GM18517 (cell line): ENCODE measurements around the gene FBXL17.

Experiments
- ATAC-seq: cut with Tn5 transposase; IDR thresholded peaks from one replicate; pipeline ENCODE4 v1.9.1; 2021; ENCODE audit warnings: mild to moderate bottlenecking, moderate library complexity; ENCODE audit not compliant: unreplicated experiment

Gene FBXL17

GRCh38 chr5:107873877-107874276, 508.0 kb downstream of the FBXL17 start:
- ATAC-seq: no peak

DNA sequence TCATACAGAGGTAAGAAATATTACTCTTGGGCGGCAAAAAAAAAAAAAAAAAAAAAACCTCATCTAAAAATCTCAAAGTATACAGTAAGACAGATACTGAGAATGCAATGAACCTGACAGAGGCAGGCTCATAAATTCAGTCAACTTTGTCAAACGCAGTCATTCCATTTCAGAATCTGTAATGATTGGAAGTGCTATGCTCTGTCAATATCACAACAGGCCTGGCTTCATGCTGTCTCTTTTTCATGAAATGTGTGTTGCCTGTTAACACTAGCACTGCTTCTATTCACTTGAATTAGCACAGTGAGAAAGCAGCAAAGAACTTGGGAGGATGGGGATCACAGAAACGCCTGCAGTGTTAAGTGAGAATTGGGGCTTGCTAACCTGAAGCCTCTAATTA, 510.9 kb downstream of the FBXL17 start:
- no peak for ATAC-seq

DNA sequence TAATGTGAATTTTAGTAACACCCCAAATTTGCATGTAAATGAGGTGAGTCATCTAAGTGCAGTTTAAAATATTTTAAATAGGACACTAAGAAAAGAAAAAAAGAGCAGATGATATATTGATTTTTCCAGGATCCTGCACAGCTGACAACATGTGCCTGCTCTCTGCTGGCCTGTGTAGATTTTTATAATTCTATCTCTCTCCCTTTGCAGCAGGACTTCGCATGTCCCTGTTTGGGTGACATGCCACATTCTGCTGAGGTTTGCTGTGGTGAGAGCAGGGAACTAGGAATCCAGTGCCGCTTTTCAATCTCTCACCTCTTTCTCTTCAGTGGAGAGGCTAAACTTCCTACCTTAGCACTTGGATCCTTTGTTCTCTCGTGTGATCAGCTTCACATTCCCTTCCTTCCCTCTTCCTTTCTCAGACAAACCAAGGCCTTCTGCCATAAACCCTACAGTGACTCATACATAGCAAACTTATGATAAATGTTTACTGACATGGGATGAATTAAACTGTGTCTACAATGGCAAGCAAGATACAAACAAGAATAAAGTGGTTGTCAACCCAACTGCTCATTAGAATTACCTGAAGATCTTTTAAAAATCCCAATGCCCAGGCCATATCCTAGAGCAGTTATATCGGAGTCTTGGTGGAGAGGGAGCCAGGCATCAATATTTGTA, 512.3 kb downstream of the FBXL17 start:
- ATAC-seq: no peak

GRCh38 chr5:107868650-107869409, 513.1 kb downstream of the FBXL17 start:
- no peak for ATAC-seq

GRCh38 chr5:107867266-107867665, 514.6 kb downstream of the FBXL17 start:
- no peak for ATAC-seq

DNA sequence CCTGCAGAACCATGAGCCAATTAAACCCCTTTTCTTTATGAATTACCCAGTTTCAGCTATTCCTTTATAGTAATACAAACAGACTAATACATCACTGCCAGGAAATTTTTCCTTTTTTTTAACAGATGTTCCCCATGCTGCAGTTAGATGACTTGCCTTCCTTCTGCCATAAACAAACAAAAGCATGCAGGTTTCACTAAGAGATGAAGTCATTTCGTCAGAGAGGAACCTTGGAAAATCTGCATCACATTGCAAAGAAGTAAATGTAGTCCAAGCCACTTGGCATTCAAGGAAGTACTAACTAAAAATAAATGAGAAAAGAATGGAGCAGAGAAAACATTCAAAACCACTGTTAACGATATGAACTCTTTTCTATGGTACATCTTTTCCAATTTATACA, 517.1 kb downstream of the FBXL17 start:
- no peak for ATAC-seq

DNA sequence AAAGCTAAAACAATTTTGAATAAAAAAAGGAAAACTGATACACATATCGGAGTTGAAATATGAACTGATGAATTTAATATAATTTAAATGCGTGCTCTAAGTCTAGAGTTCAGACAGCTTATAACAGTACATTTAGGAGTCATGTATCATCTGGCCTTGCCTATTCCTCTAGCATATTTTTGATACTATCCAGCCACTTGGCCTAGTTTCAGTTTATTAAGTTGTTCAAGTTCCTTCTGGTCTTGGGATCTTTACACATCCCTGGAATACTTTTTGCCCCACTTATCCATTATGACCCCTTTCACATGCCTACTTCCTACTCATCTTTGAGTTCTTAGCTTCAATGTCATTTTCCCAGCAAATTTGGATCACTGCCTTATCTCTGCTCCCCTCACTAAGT, 518.8 kb downstream of the FBXL17 start:
- no peak for ATAC-seq

DNA sequence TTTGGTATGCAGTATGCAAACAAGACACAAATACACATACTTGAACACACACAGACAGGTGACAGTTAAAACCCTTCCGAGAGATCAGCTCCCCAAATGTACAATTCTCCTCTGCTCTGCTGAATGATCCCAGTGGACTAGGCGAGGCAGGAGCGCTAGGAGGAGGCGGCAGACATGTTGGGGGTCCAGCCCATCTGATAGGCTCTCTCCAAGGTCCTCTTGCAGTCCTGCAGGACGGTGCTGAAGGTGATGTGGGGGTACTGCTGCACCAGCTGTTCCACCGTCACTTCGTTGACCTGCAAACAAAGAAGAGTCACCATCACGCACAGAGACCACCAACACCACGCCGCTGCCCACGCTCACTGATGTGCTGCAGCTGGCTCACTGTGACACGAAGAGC, 520.3 kb downstream of the FBXL17 start:
- ATAC-seq: no peak

DNA sequence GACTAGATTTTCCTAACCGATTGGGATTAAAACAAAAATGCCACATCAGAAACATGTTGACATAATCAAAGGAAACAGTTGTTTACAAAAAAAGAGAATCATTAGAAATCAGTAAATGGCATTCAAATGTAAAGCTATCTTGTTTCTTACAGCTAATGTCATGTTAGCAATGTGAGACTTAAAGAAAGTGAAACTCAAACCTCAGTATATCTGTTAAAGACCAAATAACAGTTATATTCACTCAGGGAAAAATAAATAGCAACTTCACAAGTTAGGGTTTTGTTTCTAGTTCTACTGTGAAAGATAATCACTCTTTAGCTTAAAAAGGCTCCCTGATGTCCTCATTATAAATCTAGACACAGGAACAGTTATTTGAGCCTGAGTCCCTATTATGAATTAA, 521.9 kb downstream of the FBXL17 start:
- ATAC-seq: no peak

GRCh38 chr5:107858788-107859187, 523.1 kb downstream of the FBXL17 start:
- ATAC-seq: no peak

DNA sequence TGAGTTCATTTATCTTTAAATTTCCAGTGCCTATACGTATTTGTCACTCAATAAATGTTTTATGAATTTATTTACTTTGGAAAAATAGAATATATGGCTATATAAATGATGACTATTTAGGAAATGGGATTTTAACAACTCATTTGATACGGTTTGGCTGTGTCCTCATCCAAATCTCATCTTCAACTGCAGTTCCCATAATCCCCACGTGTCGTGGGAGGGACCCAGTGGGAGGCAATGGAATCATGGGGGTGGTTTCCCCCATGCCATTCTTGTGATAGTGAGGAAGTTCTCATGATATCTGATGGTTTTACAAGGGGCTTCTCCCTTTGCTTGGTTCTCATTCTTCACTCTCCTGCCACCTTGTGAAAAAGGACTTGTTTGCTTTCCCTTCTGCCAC, 523.6 kb downstream of the FBXL17 start:
- no peak for ATAC-seq

DNA sequence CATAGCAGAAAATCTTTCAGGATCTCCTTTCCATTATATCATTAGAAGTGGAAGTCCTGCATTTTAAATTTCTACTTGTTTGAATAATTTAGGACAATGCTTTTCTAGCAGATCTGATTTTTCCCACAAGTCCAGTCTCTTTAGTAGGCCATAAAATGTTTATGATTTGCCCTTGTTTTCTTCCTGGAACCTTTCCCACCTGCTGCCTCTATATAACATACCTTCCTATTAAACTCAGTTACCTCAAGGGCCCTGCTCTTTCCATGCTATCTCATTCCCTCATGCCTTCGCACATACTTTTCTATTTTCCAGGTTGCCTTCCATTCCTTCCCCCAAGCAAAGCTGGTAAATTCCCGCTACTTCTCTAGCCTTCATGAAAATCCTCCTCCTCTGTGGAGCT, 524.1 kb downstream of the FBXL17 start:
- no peak for ATAC-seq

DNA sequence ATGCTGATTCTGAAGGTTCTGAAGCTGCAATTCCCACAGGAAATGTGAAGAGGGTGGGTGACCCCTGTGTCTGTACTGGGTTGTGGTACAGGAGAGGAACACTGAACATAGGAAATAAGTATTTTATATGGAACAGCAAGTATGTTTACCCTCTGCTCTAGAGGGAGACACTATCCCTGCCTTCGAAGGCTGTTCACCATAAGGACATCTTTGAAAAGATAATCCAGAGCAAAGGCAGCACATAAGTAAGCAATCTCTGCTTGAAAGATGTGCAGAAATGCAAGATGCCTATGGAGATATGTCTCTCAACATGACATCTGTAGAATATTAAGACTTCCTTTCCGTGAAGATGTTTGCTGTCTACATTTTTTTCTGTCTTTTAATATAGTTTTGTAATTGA, 526.7 kb downstream of the FBXL17 start:
- no peak for ATAC-seq

DNA sequence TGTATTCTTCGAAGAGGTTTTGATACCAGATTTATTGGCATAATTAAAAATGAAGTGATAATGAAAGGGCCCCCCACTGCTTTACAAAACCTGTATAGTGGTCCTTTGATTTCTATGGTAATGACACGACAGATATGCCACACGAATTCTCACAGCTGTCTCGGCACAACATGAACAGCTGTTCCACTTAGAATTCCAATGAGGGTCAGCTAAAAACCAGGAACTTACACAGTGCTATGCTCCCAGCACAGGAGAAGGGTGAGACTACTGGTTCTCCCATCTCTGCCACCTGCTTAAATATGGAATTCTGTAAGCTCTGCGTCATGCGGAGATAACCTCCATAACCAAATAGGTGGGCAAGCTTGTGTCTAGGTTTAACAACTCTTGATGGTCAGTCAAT, 528.2 kb downstream of the FBXL17 start:
- ATAC-seq: no peak

GRCh38 chr5:107853031-107853430, 528.9 kb downstream of the FBXL17 start:
- ATAC-seq: no peak

- ATAC-seq: no peak
Measured at GRCh38 chr5:107849118-107849517, 532.8 kb downstream of the FBXL17 start.

- no peak for ATAC-seq
Measured at GRCh38 chr5:107840592-107840991, 541.3 kb downstream of the FBXL17 start.

DNA sequence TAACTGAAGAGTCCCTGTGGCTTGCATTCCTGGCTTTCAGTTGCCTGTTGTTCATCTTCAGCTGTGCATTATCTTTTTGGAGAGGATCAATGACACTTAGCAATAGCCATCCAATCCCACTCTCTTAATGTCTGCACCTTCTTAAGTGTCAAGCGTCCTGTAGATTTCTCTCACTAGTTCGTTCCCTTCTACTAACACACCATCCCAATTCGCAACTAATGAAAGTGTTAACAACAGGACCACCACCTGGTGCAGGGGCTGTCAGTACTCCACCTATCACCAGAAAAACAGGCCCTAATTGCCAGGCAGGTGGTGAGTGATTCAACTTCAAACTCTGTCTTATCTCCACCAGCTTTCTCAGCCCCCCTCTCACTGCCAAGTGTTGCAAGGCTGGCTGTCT, 541.7 kb downstream of the FBXL17 start:
- ATAC-seq: no peak

DNA sequence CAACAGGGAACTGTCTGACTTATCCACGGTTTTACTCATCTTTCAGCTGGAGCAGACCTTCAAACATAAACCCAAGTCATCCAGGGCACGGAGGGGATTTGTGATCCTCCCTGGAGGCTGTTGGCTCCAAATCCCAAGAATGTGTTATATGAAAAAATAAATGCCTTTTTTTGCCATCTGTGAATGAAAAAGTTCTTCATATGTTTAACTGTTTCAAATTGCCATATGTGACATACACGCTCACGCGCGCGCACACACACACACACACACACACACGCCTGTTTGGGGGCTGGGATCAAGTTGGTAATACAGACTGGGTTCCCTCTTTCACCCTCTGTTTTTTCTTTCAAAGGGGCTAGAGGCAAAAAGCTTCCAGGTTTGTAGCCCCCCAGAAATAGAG, 546.8 kb downstream of the FBXL17 start:
- no peak for ATAC-seq

DNA sequence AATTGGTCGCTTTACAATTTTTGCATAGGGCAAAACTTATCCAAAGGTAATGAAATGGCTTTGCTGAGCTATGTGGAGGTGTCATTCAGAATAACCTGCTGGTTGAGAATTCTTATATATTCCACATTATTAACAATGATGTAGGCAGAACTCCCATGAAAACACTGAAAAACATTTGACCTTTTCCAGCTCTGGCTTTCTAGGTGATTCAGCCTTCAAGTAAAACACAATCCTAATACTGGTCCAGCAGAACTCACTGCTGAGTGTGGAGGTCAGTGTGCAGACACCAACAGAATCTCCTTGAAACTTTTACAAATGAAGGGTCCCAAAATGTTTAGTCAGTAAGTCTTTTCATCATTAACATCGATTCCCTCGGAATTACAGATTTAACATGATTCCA, 549.2 kb downstream of the FBXL17 start:
- ATAC-seq: no peak

GRCh38 chr5:107831612-107832395, 550.1 kb downstream of the FBXL17 start:
- no peak for ATAC-seq

DNA sequence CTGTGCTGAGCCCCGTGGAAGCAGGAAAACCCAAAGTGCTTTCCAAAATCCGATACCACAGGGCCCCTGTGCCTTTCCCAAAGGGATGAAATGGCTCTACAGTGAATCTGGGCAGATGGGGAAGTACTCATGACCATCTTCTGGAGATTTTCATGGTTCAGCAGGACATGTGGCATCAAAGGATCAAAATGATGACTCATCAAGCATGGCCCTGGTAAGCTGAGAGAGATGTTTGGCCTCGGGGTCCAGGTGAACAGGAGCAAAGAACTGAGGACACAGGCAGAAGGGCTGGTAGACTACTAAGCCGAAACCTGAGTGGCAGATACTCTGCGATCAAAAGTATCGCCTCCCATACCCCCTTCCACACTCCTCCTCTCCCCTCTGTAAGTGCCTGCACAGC, 551.1 kb downstream of the FBXL17 start:
- ATAC-seq: no peak
